HG02970 (cell line): ENCODE results near the gene TFF2.

Experiments used
- ATAC-seq: cut with Tn5 transposase; IDR thresholded peaks from one replicate; pipeline ENCODE4 v1.9.1; 2021; ENCODE audit warnings: mild to moderate bottlenecking, moderate library complexity, moderate number of reproducible peaks; ENCODE audit not compliant: unreplicated experiment, low FRiP score

Gene TFF2

GRCh38 chr21:42384989-42385388, 34.2 kb upstream of the TFF2 start:
- no peak for ATAC-seq

- no peak for ATAC-seq
These were observed 33.6 kb upstream of the TFF2 start for GRCh38 chr21:42384156-42384945.

GRCh38 chr21:42383331-42383730, 32.5 kb upstream of the TFF2 start:
- ATAC-seq = no peak

DNA sequence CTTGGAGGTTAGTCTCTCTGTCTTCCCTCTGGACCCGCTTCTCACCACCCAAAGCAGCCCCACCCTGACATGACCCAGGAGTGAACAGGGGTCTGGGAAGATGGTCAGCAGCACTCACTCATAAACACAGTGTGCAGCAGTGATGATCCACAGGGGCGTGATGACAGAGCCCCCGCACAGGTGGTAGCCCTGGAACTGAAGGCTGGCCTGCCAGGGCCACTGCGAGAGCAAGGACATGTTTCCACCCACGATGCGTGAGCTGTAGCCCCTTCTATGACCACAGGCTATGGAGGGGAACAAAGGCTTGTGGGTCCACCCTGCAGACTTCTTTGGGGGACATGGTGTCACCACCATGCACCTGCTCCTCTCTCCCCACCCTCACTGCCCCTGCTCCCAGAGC, 32.1 kb upstream of the TFF2 start:
- ATAC-seq = no peak

DNA sequence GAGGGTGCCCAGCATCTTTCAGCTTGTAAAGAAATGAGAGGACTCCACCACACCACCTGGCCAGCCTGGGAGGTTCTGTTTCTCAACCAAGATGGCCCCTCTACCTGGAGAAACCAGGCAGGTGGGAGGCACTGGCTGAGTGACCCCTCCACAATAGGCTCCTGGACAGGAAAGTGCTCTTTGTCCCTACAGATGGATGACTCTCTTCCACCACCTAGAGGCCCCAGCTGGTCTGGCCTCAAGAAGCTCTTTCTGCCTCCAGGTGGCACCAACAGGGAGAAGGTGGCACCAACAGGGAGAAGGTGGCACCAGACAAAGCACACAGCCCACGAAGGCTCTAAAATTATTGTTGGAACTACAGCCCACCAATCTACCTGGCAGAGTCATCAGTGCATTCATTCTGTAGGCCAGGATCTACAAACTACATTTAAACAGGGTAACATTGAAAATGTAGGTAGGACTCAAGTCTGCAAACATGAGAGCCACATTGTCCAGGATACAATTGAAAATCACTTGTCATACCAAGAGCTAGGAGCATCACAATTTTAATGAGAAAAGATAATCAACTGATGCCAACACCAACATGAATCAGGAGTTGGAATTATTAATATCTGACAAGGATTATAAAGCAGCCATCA, 30.7 kb upstream of the TFF2 start:
- ATAC-seq = no peak

- no peak for ATAC-seq
These were observed 28.8 kb upstream of the TFF2 start for GRCh38 chr21:42379426-42380215.

DNA sequence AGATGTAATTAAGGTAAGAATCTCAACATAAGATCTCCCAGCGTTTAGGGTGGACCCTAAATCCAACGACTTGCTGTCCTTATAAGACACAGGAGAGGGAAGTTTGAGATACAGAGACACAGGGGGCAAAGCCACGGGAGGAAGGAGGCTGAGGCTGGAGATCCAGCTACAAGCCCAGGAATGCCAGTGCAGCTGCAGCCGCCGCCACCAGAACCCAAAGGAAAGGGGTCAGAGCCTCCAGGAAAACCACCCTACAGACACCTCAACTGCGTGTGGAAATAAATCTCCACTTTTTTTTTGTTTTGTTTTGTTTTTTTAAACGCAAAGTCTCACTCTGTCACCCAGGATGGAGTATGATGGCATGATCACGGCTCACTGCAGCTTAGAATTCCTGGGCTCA, 27.6 kb upstream of the TFF2 start:
- no peak for ATAC-seq

- no peak for ATAC-seq
These were observed 27.2 kb upstream of the TFF2 start for GRCh38 chr21:42377951-42378340.

DNA sequence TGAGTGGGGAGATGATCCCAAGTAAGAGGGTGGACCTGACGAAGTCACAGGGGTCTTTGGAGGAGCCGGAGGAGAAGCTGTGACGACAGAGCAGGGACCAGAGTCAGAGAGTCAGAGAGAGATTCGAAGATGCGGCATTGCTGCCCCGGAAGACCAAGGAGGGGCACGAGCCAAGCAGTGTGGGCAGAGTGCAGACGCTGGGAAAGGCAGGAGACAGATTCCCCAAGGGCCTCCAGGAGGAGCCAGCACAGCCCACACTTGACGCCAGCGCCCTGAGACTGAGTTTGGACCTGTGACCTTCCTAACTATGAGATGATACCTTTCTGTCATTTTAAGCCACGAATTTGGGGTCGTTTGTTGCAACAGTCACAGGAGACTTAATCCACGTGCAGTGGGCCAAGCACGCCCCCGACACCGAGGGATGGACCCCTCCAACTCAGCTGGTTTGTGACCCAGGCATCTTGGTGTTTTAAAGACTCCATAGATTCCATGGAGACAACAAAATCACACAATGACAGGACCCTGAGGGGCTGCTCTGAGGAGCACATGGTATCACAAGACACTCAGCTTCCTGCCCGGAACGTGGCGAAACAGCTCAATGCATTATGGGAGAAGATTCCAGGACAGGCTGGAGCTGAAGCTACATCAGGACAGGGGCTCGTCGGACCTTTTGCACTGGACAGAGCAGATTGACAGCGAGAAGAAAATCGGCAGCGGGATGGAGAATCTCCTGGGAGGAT, 26.6 kb upstream of the TFF2 start:
- no peak for ATAC-seq

GRCh38 chr21:42376338-42376982, 25.7 kb upstream of the TFF2 start:
- no peak for ATAC-seq

GRCh38 chr21:42375966-42376337, 25.2 kb upstream of the TFF2 start:
- no peak for ATAC-seq

DNA sequence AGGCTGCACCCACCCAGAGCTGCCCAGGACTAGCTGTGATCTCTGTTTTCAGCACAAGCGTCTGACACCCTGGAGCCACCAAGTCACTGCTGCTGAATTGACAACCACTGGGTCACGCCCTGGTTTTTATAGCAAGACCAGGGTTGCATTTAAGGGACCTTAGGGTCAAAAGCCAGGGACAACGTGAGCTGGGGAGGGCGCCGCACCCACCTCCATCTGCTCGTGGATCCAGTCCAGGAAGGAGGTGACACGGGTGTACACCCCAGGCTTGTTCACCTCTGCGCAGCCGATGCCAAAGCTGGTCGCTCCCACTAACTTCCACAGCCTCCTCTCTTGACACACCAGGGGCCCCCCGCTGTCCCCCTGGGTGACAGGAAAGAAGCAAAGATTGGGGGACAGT, 24.7 kb upstream of the TFF2 start:
- ATAC-seq = no peak

- no peak for ATAC-seq
These were observed 24.2 kb upstream of the TFF2 start for GRCh38 chr21:42374864-42375499.

DNA sequence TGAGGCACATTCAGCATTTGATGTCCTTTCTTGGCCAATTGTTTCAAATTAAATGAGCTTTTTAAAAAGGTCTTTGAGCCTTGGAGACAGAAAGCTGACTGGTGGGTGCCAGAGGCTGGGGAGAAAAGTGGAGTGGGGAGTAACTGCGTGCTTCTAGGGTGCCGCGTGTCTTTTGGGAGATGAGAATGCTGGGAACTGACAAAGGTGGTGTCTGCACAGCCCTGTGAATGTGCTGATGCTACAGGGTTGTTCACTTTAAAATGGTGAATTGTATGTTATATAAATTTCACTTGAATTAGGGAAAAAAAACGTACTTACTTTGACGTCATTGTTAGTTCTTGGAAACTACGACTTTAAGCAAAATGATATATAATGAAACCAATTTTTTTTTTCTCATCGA, 23.7 kb upstream of the TFF2 start:
- no peak for ATAC-seq

GRCh38 chr21:42373908-42374455, 23.2 kb upstream of the TFF2 start:
- ATAC-seq = no peak

GRCh38 chr21:42373196-42373907, 22.6 kb upstream of the TFF2 start:
- no peak for ATAC-seq

GRCh38 chr21:42370894-42371654, 20.3 kb upstream of the TFF2 start:
- ATAC-seq = no peak

GRCh38 chr21:42369821-42370220, 19.0 kb upstream of the TFF2 start:
- ATAC-seq = no peak
